Measurements from ENCODE around the gene CACNA1C.

CACNA1C gene

DNA sequence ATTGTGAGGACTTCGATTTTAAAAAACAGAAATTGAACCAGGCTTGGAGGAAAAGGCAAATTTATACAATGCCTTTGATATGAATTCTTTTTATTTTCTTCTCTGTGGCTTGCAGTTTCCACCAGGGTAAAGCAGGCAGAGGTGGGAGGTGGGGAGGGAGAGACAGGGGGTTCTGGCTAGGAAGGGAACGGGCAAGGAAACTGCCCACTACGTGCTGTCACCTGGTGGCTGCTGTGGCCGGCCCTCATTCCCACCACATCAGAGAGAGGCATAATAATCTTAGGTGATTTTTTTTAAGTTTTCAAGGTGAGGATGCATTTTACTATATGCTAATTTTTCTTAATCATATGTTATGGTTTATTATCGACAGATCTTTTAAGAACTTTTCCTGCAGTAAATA lies 145.8 kb downstream of the CACNA1C start:
- no peak for DNase-seq (ENCODE audit: low read depth)

DNA sequence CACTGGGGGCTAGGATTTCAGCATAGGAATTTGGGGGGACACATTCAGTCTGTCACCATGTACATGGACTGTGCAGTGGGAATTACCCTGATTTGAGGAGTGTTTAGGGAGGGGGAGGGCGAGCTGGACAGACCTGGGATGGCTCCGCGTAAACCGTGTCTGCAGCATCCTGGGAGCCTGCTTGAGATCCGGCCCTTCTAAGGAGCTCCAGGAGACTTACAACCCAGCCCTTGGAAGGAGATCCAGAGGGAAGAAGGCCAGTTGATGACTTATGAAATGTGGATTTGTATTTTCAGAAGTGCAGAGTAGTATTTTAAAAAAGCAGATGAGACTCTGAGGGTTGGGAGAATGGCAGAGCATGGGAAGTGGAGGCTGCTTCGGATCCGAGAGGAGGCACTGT lies 153.2 kb downstream of the CACNA1C start:
- no peak for DNase-seq (ENCODE audit: low read depth)

GRCh38 chr12:2208837-2209635 lies 156.2 kb downstream of the CACNA1C start:
- DNase-seq (ENCODE audit: low read depth), result no peak

- no peak for DNase-seq (ENCODE audit: low read depth)
Measured at GRCh38 chr12:2211119-2211518, 158.3 kb downstream of the CACNA1C start.

- no peak for DNase-seq (ENCODE audit: low read depth)
Measured at GRCh38 chr12:2212537-2212936, 159.8 kb downstream of the CACNA1C start.

DNA sequence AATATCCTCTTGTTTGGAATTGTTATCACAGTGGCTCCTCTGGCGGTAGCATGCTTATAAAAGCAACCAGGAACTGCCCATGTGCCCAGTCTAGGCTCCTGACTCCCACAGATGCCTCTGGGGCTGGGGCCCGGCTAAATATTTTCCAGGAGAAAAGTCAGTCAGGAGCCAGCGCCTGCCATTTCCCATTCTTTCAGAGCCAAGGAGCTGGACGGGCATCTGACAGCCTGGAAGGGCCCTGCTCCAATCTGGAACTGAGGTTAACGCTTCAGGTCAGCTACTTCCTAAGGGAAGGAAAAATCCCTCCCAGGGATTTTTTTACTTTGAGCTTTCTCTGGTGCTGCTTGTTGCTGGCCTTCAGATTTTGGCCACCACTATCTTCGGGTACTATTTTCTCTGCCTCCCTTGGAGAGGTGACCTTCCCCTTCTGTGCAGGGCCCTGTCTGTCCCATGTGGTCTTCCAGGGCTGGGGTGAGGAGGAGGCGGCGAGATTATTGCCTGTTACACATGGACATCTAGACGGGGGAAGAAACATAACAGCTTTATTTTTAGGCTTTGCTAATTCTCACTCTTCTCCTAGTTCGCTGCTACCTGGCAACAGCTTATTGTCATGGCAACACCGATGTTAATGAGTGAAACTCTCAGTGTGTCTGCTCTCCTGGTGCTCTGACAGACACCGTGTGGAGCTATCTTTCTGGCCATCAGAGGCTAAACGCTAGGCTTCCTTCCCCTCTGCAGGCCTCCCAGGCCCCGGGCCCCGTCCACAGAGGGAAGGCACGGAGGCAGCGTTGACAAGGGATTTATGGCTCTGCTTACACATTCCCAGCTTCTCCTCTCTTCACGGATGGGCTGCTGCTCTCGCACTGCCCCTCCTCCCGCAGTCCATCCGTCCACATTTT lies 160.4 kb downstream of the CACNA1C start:
- no peak for DNase-seq (ENCODE audit: low read depth)

DNA sequence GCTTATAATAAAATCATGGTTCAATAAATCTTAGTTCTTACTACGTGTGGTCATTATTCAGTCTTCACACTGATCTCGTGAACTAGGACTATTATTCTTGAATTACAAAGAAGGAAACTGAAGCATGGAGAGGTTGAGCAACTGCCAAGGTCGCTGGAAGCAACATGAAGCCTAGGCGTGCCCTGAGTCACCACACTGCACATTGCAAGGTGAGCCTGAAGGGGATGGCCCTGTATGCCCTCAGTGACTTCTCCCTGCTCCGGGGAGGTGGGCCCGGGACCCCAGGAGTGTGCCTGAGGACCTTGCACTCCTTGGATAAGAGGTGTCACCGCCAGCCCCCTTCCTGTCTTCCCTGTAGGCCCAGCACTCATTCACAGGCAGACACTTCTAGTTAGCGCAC lies 161.6 kb downstream of the CACNA1C start:
- DNase-seq (ENCODE audit: low read depth), result no peak

DNA sequence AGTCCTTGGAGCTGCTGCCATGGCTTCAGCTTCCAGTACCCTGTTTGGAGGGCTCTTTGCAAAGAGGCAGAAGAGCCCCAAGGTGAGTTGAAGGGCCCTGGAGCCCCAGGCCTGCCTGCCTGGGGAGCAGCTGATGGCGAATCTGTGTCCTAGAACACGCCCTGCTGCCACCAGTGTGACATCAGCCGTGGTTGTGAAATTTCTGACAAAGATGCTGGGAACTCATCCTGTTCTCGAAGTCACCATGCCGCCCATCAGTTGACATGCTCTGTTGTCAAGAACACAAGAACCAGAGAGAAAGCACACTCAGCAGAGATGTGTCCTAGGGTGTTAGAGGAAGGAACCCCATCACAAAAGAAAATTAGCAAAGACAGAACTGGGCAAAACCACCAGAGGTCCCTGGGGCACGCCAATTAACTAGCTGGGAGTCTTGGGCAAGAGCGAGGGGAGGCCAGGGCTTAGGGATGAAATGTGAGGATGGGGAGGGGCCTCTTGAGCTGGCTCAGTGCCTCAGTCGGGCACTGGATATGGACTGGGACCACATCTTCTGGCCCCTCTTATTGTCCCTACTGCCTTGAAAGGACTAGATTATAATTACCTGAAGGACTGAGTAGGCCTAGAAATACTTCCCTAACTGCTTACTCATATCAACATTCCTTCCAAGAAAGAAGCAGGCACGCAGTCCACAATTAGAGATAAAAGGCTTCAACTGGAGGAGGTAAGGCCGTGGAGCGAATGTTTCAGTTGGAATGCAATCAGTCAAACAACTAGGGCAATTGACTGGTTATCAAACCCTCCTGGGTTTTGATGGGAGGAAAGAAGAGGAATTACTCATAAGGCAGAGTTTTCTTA lies 163.1 kb downstream of the CACNA1C start:
- DNase-seq (ENCODE audit: low read depth), result no peak

GRCh38 chr12:2218706-2219105 lies 165.9 kb downstream of the CACNA1C start:
- no peak for DNase-seq (ENCODE audit: low read depth)

GRCh38 chr12:2221030-2221621 lies 168.3 kb downstream of the CACNA1C start:
- no peak for DNase-seq (ENCODE audit: low read depth)

- DNase-seq (ENCODE audit: low read depth), result no peak
Measured at GRCh38 chr12:2222691-2223090, 169.9 kb downstream of the CACNA1C start.

- no peak for DNase-seq (ENCODE audit: low read depth)
Measured at GRCh38 chr12:2224961-2225360, 172.2 kb downstream of the CACNA1C start.

DNA sequence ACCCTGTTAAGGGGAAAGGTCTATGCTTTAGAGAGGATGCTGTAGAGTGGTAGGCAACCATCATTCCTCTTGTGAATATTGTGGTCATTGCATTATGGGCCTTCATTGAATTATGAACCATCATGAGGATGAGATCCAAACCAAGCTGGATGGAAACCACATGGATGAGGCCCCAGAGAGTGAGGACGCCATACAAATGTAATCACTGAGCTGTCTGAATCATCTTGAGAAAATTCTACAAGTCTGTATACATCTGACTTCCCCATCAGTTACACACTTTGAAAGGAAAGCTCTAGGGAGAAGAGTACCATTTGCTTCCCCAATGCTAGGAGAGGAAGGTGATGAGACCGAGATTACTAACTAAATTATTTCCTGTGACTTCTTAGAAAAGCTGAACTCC lies 172.9 kb downstream of the CACNA1C start:
- no peak for DNase-seq (ENCODE audit: low read depth)

GRCh38 chr12:2226641-2227040 lies 173.9 kb downstream of the CACNA1C start:
- DNase-seq (ENCODE audit: low read depth), result no peak

DNA sequence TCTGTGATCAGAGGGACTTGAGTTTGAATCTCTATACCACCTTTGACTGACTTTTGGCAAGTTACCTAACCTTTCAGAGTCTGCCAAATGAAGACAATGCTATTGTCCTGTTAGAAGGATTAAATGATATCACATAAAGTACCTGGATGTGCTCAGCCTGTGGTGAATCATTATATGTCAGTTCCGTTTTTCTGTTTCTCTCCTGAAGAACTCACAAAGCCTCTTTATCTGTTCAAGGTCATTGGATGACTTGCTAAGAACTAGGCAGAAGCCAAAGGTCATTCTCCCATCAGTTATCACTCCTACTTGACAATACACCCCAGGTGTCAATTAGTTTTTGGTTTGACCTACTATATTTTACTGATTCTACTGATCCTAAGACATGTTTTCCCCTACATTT lies 174.6 kb downstream of the CACNA1C start:
- DNase-seq (ENCODE audit: low read depth), result no peak

GRCh38 chr12:2228535-2228934 lies 175.7 kb downstream of the CACNA1C start:
- no peak for DNase-seq (ENCODE audit: low read depth)

- DNase-seq (ENCODE audit: low read depth), result no peak
Measured at GRCh38 chr12:2229661-2230539, 177.1 kb downstream of the CACNA1C start.

GRCh38 chr12:2231011-2231595 lies 178.3 kb downstream of the CACNA1C start:
- no peak for DNase-seq (ENCODE audit: low read depth)

- no peak for DNase-seq (ENCODE audit: low read depth)
Measured at GRCh38 chr12:2231956-2232355, 179.2 kb downstream of the CACNA1C start.

GRCh38 chr12:2233034-2233433 lies 180.2 kb downstream of the CACNA1C start:
- no peak for DNase-seq (ENCODE audit: low read depth)

All from activated gamma-delta T cell treated with anti-CD3 and anti-CD28 coated beads, Interleukin-2, amount 50 U/mL, for 16 hours (primary cell).